ENCODE measurements around the gene EXOC3L4. TPM values are rescaled to one million over a fixed set of nuclear protein-coding genes. Genes with fewer than 3 reads are reported as not detected.

The EXOC3L4 gene
- total and polyA plus RNA-seq, 2 donors (not counting 3 experiments of a cell fraction or from before 2014, with no cell fraction given) = not detected

DNA sequence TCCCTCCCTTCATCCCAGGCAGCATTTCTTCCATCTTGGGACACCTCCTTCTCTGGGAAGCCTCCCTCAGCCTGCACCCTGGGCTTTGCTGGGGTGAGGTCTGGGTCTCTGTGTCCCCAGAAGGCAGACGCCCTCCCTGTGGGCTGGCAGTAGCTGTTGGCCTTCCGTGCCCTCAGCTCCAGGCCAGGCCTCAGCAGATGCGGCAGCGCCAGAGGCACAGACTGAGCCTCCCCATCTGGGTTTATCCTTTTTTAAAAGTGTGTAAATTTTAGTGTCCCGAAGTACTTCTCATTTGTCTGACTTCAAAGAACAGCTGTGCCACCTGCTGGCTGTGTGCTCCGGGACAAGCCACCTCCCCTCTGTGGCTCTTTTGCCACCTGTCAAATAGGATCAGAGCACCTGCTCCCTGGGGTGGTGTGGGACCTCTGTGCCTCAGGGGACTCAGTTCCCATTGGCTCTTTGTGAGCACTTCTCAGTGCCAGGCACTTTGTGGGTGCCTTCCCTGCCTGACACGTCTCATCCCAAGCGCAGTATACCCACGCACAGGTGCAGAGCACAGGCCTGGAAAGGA is 11.1 kb downstream of the EXOC3L4 start:
- no TSS peak for BruUV-seq (replicated peaks)
- H3K9me3 ChIP-seq (replicated peaks; ENCODE audit: control insufficient read depth, insufficient read depth, low read length) = no peaks in the 10 kb centered on the region
- no peak overlapping the region for H2AFZ ChIP-seq (ENCODE audit: low read depth, low read length)
- H3K27ac ChIP-seq (ENCODE audit: insufficient read depth, low read depth, low read length) = no peak overlapping the region
- dilution Hi-C loops (cut with MboI; ENCODE audit: extremely low pct_ligation_motif_present, low sequenced_read_pairs) (no loop called here), intact Hi-C loops (cut with micrococcal nuclease) (loop anchor here (1.0 kb wide), 3 partner anchors 36 to 187 kb away; no protein-coding TSS in a partner anchor)
- H3K9me1 ChIP-seq (replicated peaks; ENCODE audit: control insufficient read depth, extremely low read depth, insufficient read depth, low read length) = no peaks in the 10 kb centered on the region
- no peaks in the 10 kb centered on the region for H3K36me3 ChIP-seq (ENCODE audit: control insufficient read depth in 2 of 2, extremely low read depth in 1 of 2, insufficient read depth in 2 of 2, low read length in 2 of 2)
- no peak overlapping the region for H3K9ac ChIP-seq (replicated peaks; ENCODE audit: extremely low read depth, insufficient read depth, low read length)
- no peak overlapping the region for H3K4me2 ChIP-seq (ENCODE audit: insufficient read depth, low read length)
- no peaks in the 10 kb centered on the region for H3K79me2 ChIP-seq (ENCODE audit: control insufficient read depth, insufficient read depth, low read length)
- ChIA-PET CTCF (interaction anchor here (0.8 to 7.9 kb wide), 40 partner anchors 10 to 412 kb away, joined by 3 to 257 read pairs (median 12); partner anchors contain the start of genes EXOC3L4 and TNFAIP2), POLR2A (no interaction called here)
- no peak overlapping the region for H3K4me3 ChIP-seq (replicated peaks in 1 of 3; ENCODE audit: insufficient read depth in 1 of 3, low read depth in 1 of 3, low read length in 3 of 3)
- DNase-seq (ENCODE audit: low read depth, low spot score) (no peak), FAIRE-seq (no peak)
- H4K20me1 ChIP-seq (replicated peaks; ENCODE audit: control insufficient read depth, extremely low read depth, insufficient read depth, low read length) = no peaks in the 10 kb centered on the region
- peaks cover 6% of the 10 kb centered on the region for H3K4me1 ChIP-seq (ENCODE audit: control insufficient read depth, extremely low read depth, insufficient read depth, low read length)
- H3K27me3 ChIP-seq (ENCODE audit: control insufficient read depth in 2 of 2, insufficient read depth in 2 of 2, low read length in 2 of 2) = peaks cover 28 to 29% of the 10 kb centered on the region in 2 experiments
- TF ChIP-seq EZH2 (IDR thresholded peaks at IDR 0.05; ENCODE audit: borderline replicate concordance, low read depth, low read length, severe bottlenecking) = no peak
- TF ChIP-seq, protein P1, sequence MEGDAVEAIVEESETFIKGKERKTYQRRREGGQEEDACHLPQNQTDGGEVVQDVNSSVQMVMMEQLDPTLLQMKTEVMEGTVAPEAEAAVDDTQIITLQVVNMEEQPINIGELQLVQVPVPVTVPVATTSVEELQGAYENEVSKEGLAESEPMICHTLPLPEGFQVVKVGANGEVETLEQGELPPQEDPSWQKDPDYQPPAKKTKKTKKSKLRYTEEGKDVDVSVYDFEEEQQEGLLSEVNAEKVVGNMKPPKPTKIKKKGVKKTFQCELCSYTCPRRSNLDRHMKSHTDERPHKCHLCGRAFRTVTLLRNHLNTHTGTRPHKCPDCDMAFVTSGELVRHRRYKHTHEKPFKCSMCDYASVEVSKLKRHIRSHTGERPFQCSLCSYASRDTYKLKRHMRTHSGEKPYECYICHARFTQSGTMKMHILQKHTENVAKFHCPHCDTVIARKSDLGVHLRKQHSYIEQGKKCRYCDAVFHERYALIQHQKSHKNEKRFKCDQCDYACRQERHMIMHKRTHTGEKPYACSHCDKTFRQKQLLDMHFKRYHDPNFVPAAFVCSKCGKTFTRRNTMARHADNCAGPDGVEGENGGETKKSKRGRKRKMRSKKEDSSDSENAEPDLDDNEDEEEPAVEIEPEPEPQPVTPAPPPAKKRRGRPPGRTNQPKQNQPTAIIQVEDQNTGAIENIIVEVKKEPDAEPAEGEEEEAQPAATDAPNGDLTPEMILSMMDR (IDR thresholded peaks at IDR 0.05; ENCODE audit: extremely low read depth in 1 of 2, insufficient read depth in 1 of 2, low read depth in 1 of 2, low read length in 2 of 2) = no peak
- no peak for TF ChIP-seq FOS (IDR thresholded peaks at IDR 0.05; ENCODE audit: borderline replicate concordance, insufficient read depth, low read length)
- no peak for TF ChIP-seq MYC (IDR thresholded peaks at IDR 0.05; ENCODE audit: low read depth, low read length)
- TF ChIP-seq, protein P2, sequence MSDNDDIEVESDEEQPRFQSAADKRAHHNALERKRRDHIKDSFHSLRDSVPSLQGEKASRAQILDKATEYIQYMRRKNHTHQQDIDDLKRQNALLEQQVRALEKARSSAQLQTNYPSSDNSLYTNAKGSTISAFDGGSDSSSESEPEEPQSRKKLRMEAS (IDR thresholded peaks at IDR 0.05; ENCODE audit: insufficient read depth, insufficient read length) = no peak
- TF ChIP-seq POLR2A (IDR thresholded peaks at IDR 0.05; ENCODE audit: low read depth, low read length) = no peak
